Liver (tissue), 9 donors: ENCODE measurements around the gene IFNA10. TPM values are rescaled to one million over a fixed set of nuclear protein-coding genes. Genes with fewer than 3 reads are reported as not detected.

ENCODE experiments used
- DNase-seq: peaks from one replicate; pipeline ENCODE4 v3.0.0-alpha.2; 2017; ENCODE audit warnings: low spot score
- H3K27ac ChIP-seq, 2 donors: one replicate each; pipeline ENCODE4 v1.7.0; 2013; ENCODE audit warnings: inconsistent platforms in 2 of 2, low read length in 2 of 2, control low read depth in 1 of 2, low read depth in 1 of 2, mild to moderate bottlenecking in 1 of 2
- H3K27me3 ChIP-seq, 4 donors: one replicate each; pipeline versions ENCODE4 v1.6.1 to v1.7.0; 2013; ENCODE audit warnings: low read length in 3 of 4, inconsistent platforms in 1 of 4, mild to moderate bottlenecking in 1 of 4, moderate library complexity in 1 of 4; ENCODE audit not compliant: control insufficient read depth in 4 of 4, insufficient read depth in 4 of 4
- H3K36me3 ChIP-seq, 4 donors: one replicate each; pipeline versions ENCODE4 v1.6.1 to v1.7.0; 2013; ENCODE audit warnings: low read length in 3 of 4, mild to moderate bottlenecking in 3 of 4, low read depth in 1 of 4, moderate library complexity in 1 of 4; ENCODE audit not compliant: control insufficient read depth in 4 of 4, insufficient read depth in 3 of 4
- H3K4me1 ChIP-seq, 4 donors: one replicate each; pipeline versions ENCODE4 v1.6.1 to v1.7.0; 2013; ENCODE audit warnings: low read length in 3 of 4, mild to moderate bottlenecking in 3 of 4, moderate library complexity in 1 of 4; ENCODE audit not compliant: control insufficient read depth in 4 of 4, insufficient read depth in 4 of 4
- H3K4me3 ChIP-seq, 3 donors: one replicate each; pipeline versions ENCODE4 v1.6.1 to v1.7.0; 2013; ENCODE audit warnings: low read length in 3 of 3, control low read depth in 1 of 3, low read depth in 1 of 3, mild to moderate bottlenecking in 1 of 3
- H3K9ac ChIP-seq, 2 donors: one replicate each; pipeline ENCODE4 v1.7.0; 2013; ENCODE audit warnings: low read length in 2 of 2, mild to moderate bottlenecking in 2 of 2, moderate library complexity in 2 of 2, control low read depth in 1 of 2, low read depth in 1 of 2
- H3K9me3 ChIP-seq, 4 donors: one replicate each; pipeline versions ENCODE4 v1.6.1 to v1.7.0; 2013; ENCODE audit warnings: low read length in 3 of 4; ENCODE audit not compliant: control insufficient read depth in 4 of 4
- EGR1 ChIP-seq, 2 donors: IDR thresholded peaks; 2 replicates each; pipeline ENCODE4 v1.6.1; 2016 to 2018; ENCODE audit warnings: antibody characterized with exemption in 2 of 2, low read depth in 2 of 2
- FOXA1 ChIP-seq: IDR thresholded peaks from 2 replicates; pipeline ENCODE4 v1.6.1; 2016; ENCODE audit warnings: antibody characterized with exemption
- FOXA2 ChIP-seq: IDR thresholded peaks from 2 replicates; pipeline ENCODE4 v1.6.1; 2016; ENCODE audit warnings: antibody characterized with exemption
- HNF4A ChIP-seq, 2 donors: conservative IDR thresholded peaks; 2 replicates each; pipeline ENCODE4 v1.6.1; 2016; ENCODE audit warnings: antibody characterized with exemption in 2 of 2, mild to moderate bottlenecking in 2 of 2
- HNF4G ChIP-seq: IDR thresholded peaks from 2 replicates; pipeline ENCODE4 v1.6.1; 2016; ENCODE audit warnings: antibody characterized with exemption
- JUND ChIP-seq, 2 donors: IDR thresholded peaks; 2 replicates each; pipeline ENCODE4 v1.6.1; 2016; ENCODE audit warnings: antibody characterized with exemption in 2 of 2
- RAD21 ChIP-seq, 2 donors: IDR thresholded peaks; 2 replicates each; pipeline ENCODE4 v1.6.1; 2016; ENCODE audit warnings: antibody characterized with exemption in 2 of 2, mild to moderate bottlenecking in 2 of 2
- RXRA ChIP-seq, 2 donors: IDR thresholded peaks; 2 replicates each; pipeline ENCODE4 v1.6.1; 2017 to 2018; ENCODE audit warnings: antibody characterized with exemption in 2 of 2, mild to moderate bottlenecking in 1 of 2
- SP1 ChIP-seq: IDR thresholded peaks from 2 replicates; pipeline ENCODE4 v1.6.1; 2018; ENCODE audit warnings: antibody characterized with exemption, mild to moderate bottlenecking
- TAF1 ChIP-seq: conservative IDR thresholded peaks from 2 replicates; pipeline ENCODE4 v1.6.1; 2016; ENCODE audit warnings: antibody characterized with exemption, mild to moderate bottlenecking
- YY1 ChIP-seq: IDR thresholded peaks from 2 replicates; pipeline ENCODE4 v1.6.1; 2016; ENCODE audit warnings: antibody characterized with exemption, mild to moderate bottlenecking
- WGBS: extraction: QIAGEN DNeasy Blood & Tissue Kit; methylation state at CpG from one replicate; pipeline ENCODE4 v1.1.7; 2013; 5-methylcytosine and 5-hydroxymethylcytosine counted together
- polyA plus RNA-seq, 2 donors: library from polyadenylated mRNA; stranded (reverse) in 1 of 2; unstranded in 1 of 2; fragments of 200-250 nt in 1 of 2; fragments of >200 nt in 1 of 2; fragmentation: Nextera tagmentation in 1 of 2; extraction: Ambion mirVana in 1 of 2; gene quantifications; one replicate each; pipeline versions ENCODE4 v1.2.1 to v1.2.3, GENCODE V29; 2013 to 2015
- total RNA-seq, 2 donors: library from RNA; depleted of rRNA; stranded (reverse); fragments of >200 nt; gene quantifications; one replicate each; pipeline ENCODE4 v1.2.3, GENCODE V29; 2014
- TF ChIP-seq, protein P1 (sequence below): IDR thresholded peaks from 2 replicates; pipeline ENCODE4 v1.6.1; 2016; ENCODE audit warnings: antibody characterized with exemption
- TF ChIP-seq, protein P2 (sequence below): IDR thresholded peaks from 2 replicates; pipeline ENCODE4 v1.6.1; 2016; ENCODE audit warnings: antibody characterized with exemption
- TF ChIP-seq, protein P3 (sequence below): fragments of 150-350 bp; IDR thresholded peaks from 2 replicates; pipeline ENCODE4 v1.5.1; 2017; ENCODE audit warnings: improper control_type of control experiment, low read depth, low read length; ENCODE audit not compliant: missing input control
- TF ChIP-seq, protein P4 (sequence below): IDR thresholded peaks from 2 replicates; pipeline ENCODE4 v1.6.1; 2016; ENCODE audit warnings: antibody characterized with exemption, mild to moderate bottlenecking
- TF ChIP-seq, protein P5 (sequence below): IDR thresholded peaks from 2 replicates; pipeline ENCODE4 v1.6.1; 2016; ENCODE audit warnings: antibody characterized with exemption
- donor health status: healthy.
- donor health status: healthy.
- donor health status: healthy.
- donor health status: healthy.
- donor health status: healthy.

IFNA10 gene
- total and polyA plus RNA-seq, 4 donors, result not detected

DNA sequence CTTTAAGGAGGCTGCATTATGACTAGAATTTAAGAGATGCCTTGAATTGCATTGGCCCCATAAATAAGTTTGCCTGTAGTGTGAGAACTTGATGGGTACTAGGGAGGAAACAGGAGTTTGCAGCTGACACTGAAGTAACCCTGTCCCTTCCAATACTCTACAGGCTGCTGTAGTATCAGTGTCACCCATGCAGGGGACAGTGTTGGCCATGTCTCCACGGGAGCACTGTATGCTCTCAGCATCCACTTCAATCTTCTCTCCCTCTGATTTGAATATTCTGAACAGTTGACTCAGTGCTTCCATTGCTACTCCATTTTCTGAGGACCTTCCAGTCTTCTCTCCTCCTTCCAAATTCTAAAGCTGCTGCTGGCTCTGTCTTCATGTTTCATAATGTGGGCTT, 44.2 kb upstream of the IFNA10 start (continued):
- TF ChIP-seq, protein P1, sequence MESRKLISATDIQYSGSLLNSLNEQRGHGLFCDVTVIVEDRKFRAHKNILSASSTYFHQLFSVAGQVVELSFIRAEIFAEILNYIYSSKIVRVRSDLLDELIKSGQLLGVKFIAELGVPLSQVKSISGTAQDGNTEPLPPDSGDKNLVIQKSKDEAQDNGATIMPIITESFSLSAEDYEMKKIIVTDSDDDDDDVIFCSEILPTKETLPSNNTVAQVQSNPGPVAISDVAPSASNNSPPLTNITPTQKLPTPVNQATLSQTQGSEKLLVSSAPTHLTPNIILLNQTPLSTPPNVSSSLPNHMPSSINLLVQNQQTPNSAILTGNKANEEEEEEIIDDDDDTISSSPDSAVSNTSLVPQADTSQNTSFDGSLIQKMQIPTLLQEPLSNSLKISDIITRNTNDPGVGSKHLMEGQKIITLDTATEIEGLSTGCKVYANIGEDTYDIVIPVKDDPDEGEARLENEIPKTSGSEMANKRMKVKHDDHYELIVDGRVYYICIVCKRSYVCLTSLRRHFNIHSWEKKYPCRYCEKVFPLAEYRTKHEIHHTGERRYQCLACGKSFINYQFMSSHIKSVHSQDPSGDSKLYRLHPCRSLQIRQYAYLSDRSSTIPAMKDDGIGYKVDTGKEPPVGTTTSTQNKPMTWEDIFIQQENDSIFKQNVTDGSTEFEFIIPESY, result no peak
- TF ChIP-seq, protein P2, sequence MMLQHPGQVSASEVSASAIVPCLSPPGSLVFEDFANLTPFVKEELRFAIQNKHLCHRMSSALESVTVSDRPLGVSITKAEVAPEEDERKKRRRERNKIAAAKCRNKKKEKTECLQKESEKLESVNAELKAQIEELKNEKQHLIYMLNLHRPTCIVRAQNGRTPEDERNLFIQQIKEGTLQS, result no peak
- TF ChIP-seq HNF4A (conservative IDR thresholded peaks at IDR 0.05), result no peak

DNA sequence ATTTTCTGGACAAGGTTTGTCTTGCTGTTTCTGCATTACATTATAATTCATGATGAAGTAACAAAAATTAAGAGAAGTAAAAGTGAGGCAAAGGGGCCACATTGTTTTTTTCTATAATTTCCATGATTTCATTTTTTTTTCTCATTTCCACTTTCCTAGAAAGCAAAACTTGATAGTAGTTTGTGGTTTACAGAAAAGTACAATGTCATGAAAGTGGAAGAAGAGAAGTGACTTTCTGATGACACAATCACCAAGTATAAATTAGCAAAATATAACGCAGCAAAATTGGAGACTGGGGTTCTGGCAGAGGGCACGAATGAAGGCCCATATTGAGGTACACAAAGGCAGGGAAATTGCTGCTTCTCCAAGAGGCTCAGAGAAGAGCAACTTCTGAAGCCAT, 37.9 kb upstream of the IFNA10 start:
- Histone ChIP-seq H3K4me1 (no peaks in the 10 kb centered on the region), H3K27ac (no peak overlapping the region), H3K27me3 (peaks cover 0 to under 1% (median 0%) of the 10 kb centered on the region in 4 donors), H3K9me3 (no peaks in the 10 kb centered on the region), H3K36me3 (no peaks in the 10 kb centered on the region), H3K9ac (no peak overlapping the region), H3K4me3 (no peak overlapping the region)
- TF ChIP-seq HNF4G, result no peak
- no peak for TF ChIP-seq RAD21 (IDR thresholded peaks at IDR 0.05)
- no peak for TF ChIP-seq SP1
- TF ChIP-seq FOXA1, result no peak
- TF ChIP-seq, protein P3, sequence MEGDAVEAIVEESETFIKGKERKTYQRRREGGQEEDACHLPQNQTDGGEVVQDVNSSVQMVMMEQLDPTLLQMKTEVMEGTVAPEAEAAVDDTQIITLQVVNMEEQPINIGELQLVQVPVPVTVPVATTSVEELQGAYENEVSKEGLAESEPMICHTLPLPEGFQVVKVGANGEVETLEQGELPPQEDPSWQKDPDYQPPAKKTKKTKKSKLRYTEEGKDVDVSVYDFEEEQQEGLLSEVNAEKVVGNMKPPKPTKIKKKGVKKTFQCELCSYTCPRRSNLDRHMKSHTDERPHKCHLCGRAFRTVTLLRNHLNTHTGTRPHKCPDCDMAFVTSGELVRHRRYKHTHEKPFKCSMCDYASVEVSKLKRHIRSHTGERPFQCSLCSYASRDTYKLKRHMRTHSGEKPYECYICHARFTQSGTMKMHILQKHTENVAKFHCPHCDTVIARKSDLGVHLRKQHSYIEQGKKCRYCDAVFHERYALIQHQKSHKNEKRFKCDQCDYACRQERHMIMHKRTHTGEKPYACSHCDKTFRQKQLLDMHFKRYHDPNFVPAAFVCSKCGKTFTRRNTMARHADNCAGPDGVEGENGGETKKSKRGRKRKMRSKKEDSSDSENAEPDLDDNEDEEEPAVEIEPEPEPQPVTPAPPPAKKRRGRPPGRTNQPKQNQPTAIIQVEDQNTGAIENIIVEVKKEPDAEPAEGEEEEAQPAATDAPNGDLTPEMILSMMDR, result no peak
- TF ChIP-seq, protein P1, result no peak
- no peak for TF ChIP-seq JUND (IDR thresholded peaks at IDR 0.05)
- TF ChIP-seq, protein P4, sequence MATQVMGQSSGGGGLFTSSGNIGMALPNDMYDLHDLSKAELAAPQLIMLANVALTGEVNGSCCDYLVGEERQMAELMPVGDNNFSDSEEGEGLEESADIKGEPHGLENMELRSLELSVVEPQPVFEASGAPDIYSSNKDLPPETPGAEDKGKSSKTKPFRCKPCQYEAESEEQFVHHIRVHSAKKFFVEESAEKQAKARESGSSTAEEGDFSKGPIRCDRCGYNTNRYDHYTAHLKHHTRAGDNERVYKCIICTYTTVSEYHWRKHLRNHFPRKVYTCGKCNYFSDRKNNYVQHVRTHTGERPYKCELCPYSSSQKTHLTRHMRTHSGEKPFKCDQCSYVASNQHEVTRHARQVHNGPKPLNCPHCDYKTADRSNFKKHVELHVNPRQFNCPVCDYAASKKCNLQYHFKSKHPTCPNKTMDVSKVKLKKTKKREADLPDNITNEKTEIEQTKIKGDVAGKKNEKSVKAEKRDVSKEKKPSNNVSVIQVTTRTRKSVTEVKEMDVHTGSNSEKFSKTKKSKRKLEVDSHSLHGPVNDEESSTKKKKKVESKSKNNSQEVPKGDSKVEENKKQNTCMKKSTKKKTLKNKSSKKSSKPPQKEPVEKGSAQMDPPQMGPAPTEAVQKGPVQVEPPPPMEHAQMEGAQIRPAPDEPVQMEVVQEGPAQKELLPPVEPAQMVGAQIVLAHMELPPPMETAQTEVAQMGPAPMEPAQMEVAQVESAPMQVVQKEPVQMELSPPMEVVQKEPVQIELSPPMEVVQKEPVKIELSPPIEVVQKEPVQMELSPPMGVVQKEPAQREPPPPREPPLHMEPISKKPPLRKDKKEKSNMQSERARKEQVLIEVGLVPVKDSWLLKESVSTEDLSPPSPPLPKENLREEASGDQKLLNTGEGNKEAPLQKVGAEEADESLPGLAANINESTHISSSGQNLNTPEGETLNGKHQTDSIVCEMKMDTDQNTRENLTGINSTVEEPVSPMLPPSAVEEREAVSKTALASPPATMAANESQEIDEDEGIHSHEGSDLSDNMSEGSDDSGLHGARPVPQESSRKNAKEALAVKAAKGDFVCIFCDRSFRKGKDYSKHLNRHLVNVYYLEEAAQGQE, result no peak
- TF ChIP-seq, protein P2, result no peak
- TF ChIP-seq YY1, result no peak
- TF ChIP-seq, protein P5, sequence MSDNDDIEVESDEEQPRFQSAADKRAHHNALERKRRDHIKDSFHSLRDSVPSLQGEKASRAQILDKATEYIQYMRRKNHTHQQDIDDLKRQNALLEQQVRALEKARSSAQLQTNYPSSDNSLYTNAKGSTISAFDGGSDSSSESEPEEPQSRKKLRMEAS, result no peak
- TF ChIP-seq RXRA (IDR thresholded peaks at IDR 0.05), result no peak
- TF ChIP-seq EGR1 (IDR thresholded peaks at IDR 0.05; ENCODE audit: low read depth in 2 of 2), result no peak
- TF ChIP-seq FOXA2, result no peak
- TF ChIP-seq HNF4A (conservative IDR thresholded peaks at IDR 0.05), result no peak
- no peak for TF ChIP-seq TAF1
- DNase-seq, result no peak
- 39% methylated on average over 2 of the region's 2 CpGs for WGBS
